Epithelial cell of esophagus (primary cell): ENCODE data around the gene SEMA3E.

Source experiments
- DNase-seq: peaks from one replicate; pipeline ENCODE4 v3.0.0; 2010; ENCODE audit warnings: low read depth
- H3K4me3 ChIP-seq: 2 replicates; pipeline ENCODE4 v1.5.1; 2011; ENCODE audit warnings: mild to moderate bottlenecking, low read length, control low read depth
- CTCF ChIP-seq: IDR thresholded peaks from 2 replicates; pipeline ENCODE4 v1.5.1; 2011; ENCODE audit warnings: low read depth, mild to moderate bottlenecking, low read length, control low read depth, inconsistent platforms; ENCODE audit not compliant: insufficient read depth; ENCODE audit errors: missing control alignments

SEMA3E gene

GRCh38 chr7:83648464-83649241, at the start of gene SEMA3E:
SEMA3E (minus strand) TSS chr7:83649139.
- peak; percentile 28 for TF ChIP-seq CTCF
- peak; percentile 45 for DNase-seq
- H3K4me3 ChIP-seq = peak within 1 kb of the TSS; percentile 52

- H3K4me3 ChIP-seq = no peak overlapping the region
- no peak for TF ChIP-seq CTCF
- DNase-seq = no peak
These were observed 49.0 kb upstream of the SEMA3E start for GRCh38 chr7:83697804-83698530.

- TF ChIP-seq CTCF = no peak
- H3K4me3 ChIP-seq = no peak overlapping the region
- DNase-seq = no peak
These were observed 47.2 kb upstream of the SEMA3E start for GRCh38 chr7:83696101-83696500.

- DNase-seq = no peak
- TF ChIP-seq CTCF = no peak
- H3K4me3 ChIP-seq = no peak overlapping the region
These were observed 46.4 kb upstream of the SEMA3E start for GRCh38 chr7:83695128-83695960.

- H3K4me3 ChIP-seq = no peak overlapping the region
- no peak for TF ChIP-seq CTCF
- DNase-seq = no peak
These were observed 44.3 kb upstream of the SEMA3E start for GRCh38 chr7:83693256-83693655.

GRCh38 chr7:83691095-83691494, 42.2 kb upstream of the SEMA3E start:
- H3K4me3 ChIP-seq = no peak overlapping the region
- TF ChIP-seq CTCF = no peak
- DNase-seq = no peak
